ENCODE data around the gene ALX3.

Gene ALX3

GRCh38 chr1:110107867-110108469 is 37.5 kb upstream of the ALX3 start:
- no peaks in the 10 kb centered on the region for H3K36me3 ChIP-seq (ENCODE audit: low read length)
- no peak overlapping the region for H3K9ac ChIP-seq (ENCODE audit: low read length)
- no peak overlapping the region for H3K4me2 ChIP-seq (ENCODE audit: low read depth, low read length, poor library complexity, severe bottlenecking)
- no peaks in the 10 kb centered on the region for H3F3A ChIP-seq (ENCODE audit: insufficient read depth)
- no peaks in the 10 kb centered on the region for H3K27me3 ChIP-seq (ENCODE audit: low read length)
- TF ChIP-seq EZH2phosphoT487 (conservative IDR thresholded peaks at IDR 0.05; ENCODE audit: low read length) = no peak
- no peak for TF ChIP-seq CTCF (IDR thresholded peaks at IDR 0.05; ENCODE audit: insufficient read depth, low read length, poor library complexity, severe bottlenecking)
- no peaks in the 10 kb centered on the region for H3K9me2 ChIP-seq (replicated peaks; ENCODE audit: insufficient read depth, low read length)
- H3K4me3 ChIP-seq (ENCODE audit: insufficient read depth, low read length, poor library complexity, severe bottlenecking) = no peak overlapping the region
- H2AFZ ChIP-seq (ENCODE audit: low read depth, low read length, severe bottlenecking) = no peak overlapping the region
- H3K9me3 ChIP-seq (ENCODE audit: insufficient read depth, low read length) = no peaks in the 10 kb centered on the region
- no peaks in the 10 kb centered on the region for H3K79me2 ChIP-seq (ENCODE audit: insufficient read depth, low read length)
- no peaks in the 10 kb centered on the region for H4K20me1 ChIP-seq (ENCODE audit: low read depth, low read length)
- no peak overlapping the region for H3K27ac ChIP-seq (ENCODE audit: low read depth, low read length)

GRCh38 chr1:110106013-110106941 is 35.8 kb upstream of the ALX3 start:
- Histone ChIP-seq H3K4me3 (ENCODE audit: insufficient read depth, low read length, poor library complexity, severe bottlenecking) (no peak overlapping the region), H3K27ac (ENCODE audit: low read depth, low read length) (no peak overlapping the region), H3K36me3 (ENCODE audit: low read length) (no peaks in the 10 kb centered on the region), H3K9ac (ENCODE audit: low read length) (no peak overlapping the region), H3K79me2 (ENCODE audit: insufficient read depth, low read length) (no peaks in the 10 kb centered on the region), H3F3A (ENCODE audit: insufficient read depth) (no peaks in the 10 kb centered on the region), H3K4me2 (ENCODE audit: low read depth, low read length, poor library complexity, severe bottlenecking) (no peak overlapping the region), H2AFZ (ENCODE audit: low read depth, low read length, severe bottlenecking) (no peak overlapping the region), H3K9me3 (ENCODE audit: insufficient read depth, low read length) (no peaks in the 10 kb centered on the region), H4K20me1 (ENCODE audit: low read depth, low read length) (no peaks in the 10 kb centered on the region), H3K9me2 (replicated peaks; ENCODE audit: insufficient read depth, low read length) (no peaks in the 10 kb centered on the region), H3K27me3 (ENCODE audit: low read length) (no peaks in the 10 kb centered on the region)
- TF ChIP-seq CTCF (IDR thresholded peaks at IDR 0.05; ENCODE audit: insufficient read depth, low read length, poor library complexity, severe bottlenecking) (peak; percentile 67), EZH2phosphoT487 (conservative IDR thresholded peaks at IDR 0.05; ENCODE audit: low read length) (no peak)

GRCh38 chr1:110102081-110102480 is 31.6 kb upstream of the ALX3 start:
- Histone ChIP-seq H2AFZ (ENCODE audit: low read depth, low read length, severe bottlenecking) (no peak overlapping the region), H3K4me3 (ENCODE audit: insufficient read depth, low read length, poor library complexity, severe bottlenecking) (no peak overlapping the region), H4K20me1 (ENCODE audit: low read depth, low read length) (no peaks in the 10 kb centered on the region), H3K4me2 (ENCODE audit: low read depth, low read length, poor library complexity, severe bottlenecking) (no peak overlapping the region), H3K9me3 (ENCODE audit: insufficient read depth, low read length) (no peaks in the 10 kb centered on the region), H3F3A (ENCODE audit: insufficient read depth) (no peaks in the 10 kb centered on the region), H3K9me2 (replicated peaks; ENCODE audit: insufficient read depth, low read length) (no peaks in the 10 kb centered on the region), H3K9ac (ENCODE audit: low read length) (no peak overlapping the region), H3K79me2 (ENCODE audit: insufficient read depth, low read length) (no peaks in the 10 kb centered on the region), H3K27me3 (ENCODE audit: low read length) (no peaks in the 10 kb centered on the region), H3K27ac (ENCODE audit: low read depth, low read length) (no peak overlapping the region), H3K36me3 (ENCODE audit: low read length) (no peaks in the 10 kb centered on the region)
- TF ChIP-seq CTCF (IDR thresholded peaks at IDR 0.05; ENCODE audit: insufficient read depth, low read length, poor library complexity, severe bottlenecking) (no peak), EZH2phosphoT487 (conservative IDR thresholded peaks at IDR 0.05; ENCODE audit: low read length) (no peak)

All from SU-DHL-6 (cell line).